GM12878 (cell line): Measurements from ENCODE around the gene EHBP1. TPM values are rescaled to one million over a fixed set of nuclear protein-coding genes. Genes with fewer than 3 reads are reported as not detected.
A peak's percentile ranks its signal among the peaks of the same experiment; 100 is the strongest.

Experiments used
- ATAC-seq: fragments of 200-7000 bp; cut with Tn5 transposase; 3 replicates; pipeline ENCODE4 v1.9.1; 2020; ENCODE audit warnings: mild to moderate bottlenecking, moderate library complexity
- BruUV-seq: library from RNA; stranded (reverse); fragments of 400-500 nt; replicated peaks from 2 replicates; lab custom pipeline; 2021; lab: Mats Ljungman, UMichigan
- CTCF ChIA-PET: fragments of 300-600 bp; sonication (Branson Sonifier 250); formaldehyde crosslinking; extraction: SDS; loops from one replicate; lab custom pipeline; 2021; ENCODE audit warnings: inconsistent platforms; lab: Yijun Ruan, JAX
- POLR2A ChIA-PET: fragments of 350-600 bp; formaldehyde crosslinking; extraction: SDS; loops from one replicate; lab custom pipeline; 2021; ENCODE audit warnings: inconsistent platforms; lab: Charles Lee
- RAD21 ChIA-PET: fragments of 300-600 bp; sonication (Branson Sonifier 250); formaldehyde crosslinking; loops from one replicate; lab custom pipeline; 2023; ENCODE audit warnings: antibody characterized with exemption; ENCODE audit not compliant: unreplicated experiment; lab: Charles Lee
- SMC1A ChIA-PET: fragments of 300-600 bp; sonication (Branson Sonifier 250); formaldehyde crosslinking; loops from one replicate; lab custom pipeline; 2023; ENCODE audit not compliant: unreplicated experiment, uncharacterized antibody; lab: Charles Lee
- DNase-seq: peaks from one replicate; pipeline ENCODE4 v3.0.0-alpha.2; 2011; ENCODE audit warnings: low read depth, low spot score
- FAIRE-seq: peaks from 3 replicates; lab custom pipeline; 2011; peaks lifted over from hg19 to GRCh38; lab: Jason Lieb, UNC
- H2AFZ ChIP-seq: 2 replicates; pipeline ENCODE4 v1.6.0; 2011; ENCODE audit warnings: low read depth, low read length, control low read depth; ENCODE audit not compliant: control insufficient read depth
- H3K27ac ChIP-seq: 2 replicates; pipeline ENCODE4 v1.5.1; 2011; ENCODE audit warnings: control low read depth; ENCODE audit not compliant: control insufficient read depth, insufficient read depth
- H3K27me3 ChIP-seq, 2 experiments: replicated peaks in 1 of 2; 2 replicates each; pipeline versions ENCODE4 v1.6.0 to v1.6.1; 2011; ENCODE audit warnings: low read length in 1 of 2; ENCODE audit not compliant: control insufficient read depth in 2 of 2, insufficient read depth in 2 of 2
- H3K36me3 ChIP-seq, 2 experiments: 2 replicates each; pipeline ENCODE4 v1.5.1; 2011; ENCODE audit warnings: low read length in 1 of 2; ENCODE audit not compliant: control insufficient read depth in 2 of 2, insufficient read depth in 2 of 2
- H3K4me1 ChIP-seq: 2 replicates; pipeline ENCODE4 v1.6.1; 2011; ENCODE audit warnings: mild to moderate bottlenecking, low read length, moderate library complexity, mixed read lengths; ENCODE audit not compliant: control insufficient read depth, insufficient read depth
- H3K4me2 ChIP-seq: 2 replicates; pipeline ENCODE4 v1.6.0; 2011; ENCODE audit warnings: control low read depth; ENCODE audit not compliant: control insufficient read depth, insufficient read depth
- H3K4me3 ChIP-seq: fragments of 200-600 bp; sonication (generic); 2 replicates; pipeline ENCODE4 v1.5.1; 2016
- H3K79me2 ChIP-seq: 2 replicates; pipeline ENCODE4 v1.6.0; 2011; ENCODE audit warnings: low read length; ENCODE audit not compliant: control insufficient read depth, insufficient read depth
- H3K9ac ChIP-seq: 2 replicates; pipeline ENCODE4 v1.8.0; 2011; ENCODE audit warnings: low read length, control low read depth, mixed read lengths; ENCODE audit not compliant: control insufficient read depth, insufficient read depth
- H3K9me3 ChIP-seq: replicated peaks from 3 replicates; pipeline ENCODE4 v1.5.1; 2011; ENCODE audit warnings: mild to moderate bottlenecking, low read length; ENCODE audit not compliant: control insufficient read depth, insufficient read depth
- H4K20me1 ChIP-seq: 2 replicates; pipeline ENCODE4 v1.6.0; 2011; ENCODE audit not compliant: control insufficient read depth, insufficient read depth
- ATF3 ChIP-seq: IDR thresholded peaks from 2 replicates; pipeline ENCODE4 v1.6.1; 2011; ENCODE audit warnings: low read depth, mild to moderate bottlenecking, low read length, moderate library complexity, borderline replicate concordance; ENCODE audit errors: extremely low read depth
- BMI1 ChIP-seq: fragments of 450-650 bp; IDR thresholded peaks from 2 replicates; pipeline ENCODE4 v1.6.1; 2016; ENCODE audit warnings: mild to moderate bottlenecking, moderate library complexity, borderline replicate concordance
- BRCA1 ChIP-seq: IDR thresholded peaks from 2 replicates; pipeline ENCODE4 v1.6.1; 2011; ENCODE audit warnings: low read depth, low read length, improper control_type of control experiment
- CHD2 ChIP-seq: IDR thresholded peaks from 2 replicates; pipeline ENCODE4 v1.6.1; 2011; ENCODE audit warnings: low read depth, low read length, improper control_type of control experiment, borderline replicate concordance
- CHD4 ChIP-seq: fragments of 200-600 bp; sonication (generic); IDR thresholded peaks from 2 replicates; pipeline ENCODE4 v1.6.1; 2016; ENCODE audit warnings: mild to moderate bottlenecking
- HDAC2 ChIP-seq: fragments of 200-600 bp; sonication (generic); IDR thresholded peaks from 2 replicates; pipeline ENCODE4 v1.6.1; 2017
- IKZF1 ChIP-seq: fragments of 450-650 bp; conservative IDR thresholded peaks from 2 replicates; pipeline ENCODE4 v1.6.1; 2017; ENCODE audit warnings: antibody characterized with exemption, mild to moderate bottlenecking
- LARP7 ChIP-seq: fragments of 450-650 bp; IDR thresholded peaks from 2 replicates; pipeline ENCODE4 v1.6.1; 2017; ENCODE audit warnings: mild to moderate bottlenecking
- MLLT1 ChIP-seq: fragments of 450-650 bp; IDR thresholded peaks from 2 replicates; pipeline ENCODE4 v1.6.1; 2016; ENCODE audit warnings: mild to moderate bottlenecking
- POLR2A ChIP-seq: IDR thresholded peaks from 2 replicates; pipeline ENCODE4 v1.6.1; 2011; ENCODE audit warnings: low read depth, mild to moderate bottlenecking, low read length
- SPI1 ChIP-seq: IDR thresholded peaks from 2 replicates; pipeline ENCODE4 v1.6.1; 2011; ENCODE audit warnings: low read depth, mild to moderate bottlenecking, low read length, moderate library complexity, borderline replicate concordance; ENCODE audit not compliant: insufficient read depth
- WRNIP1 ChIP-seq: IDR thresholded peaks from 2 replicates; pipeline ENCODE4 v1.6.1; 2011; ENCODE audit warnings: low read depth, low read length, improper control_type of control experiment, borderline replicate concordance
- in situ Hi-C: fragments of 300-500 bp; cut with MboI; formaldehyde crosslinking; loops from 9 replicates; pipeline ENCODE4 v1.14.3; 2018; ENCODE audit warnings: mixed read lengths
- intact Hi-C: fragments of 100-400 bp; cut with micrococcal nuclease; formaldehyde crosslinking; loops from one replicate; pipeline ENCODE4 v1.14.2; 2022; ENCODE audit not compliant: unreplicated experiment
- polyA plus RNA-seq, 11 experiments: library from polyadenylated mRNA; depleted of rRNA in 4 of 11; unstranded in 6 of 11; stranded (reverse) in 5 of 11; fragments of >200 nt; fragmentation: Nextera tagmentation in 4 of 11; fragmentation: Illumina TruSeq in 1 of 11; extraction: Ambion mirVana in 4 of 11; extraction: Trizol in 1 of 11; gene quantifications; 1 replicate in 1 of 11; 2 replicates in 10 of 11; pipeline versions ENCODE4 v1.2.1 to v1.2.3, GENCODE V29; 2011 to 2016; ENCODE audit warnings: inconsistent platforms in 2 of 11, missing spikeins in 2 of 11, low read depth in 1 of 11
- total RNA-seq, 4 experiments: library from RNA; depleted of rRNA in 3 of 4; stranded (reverse); fragments of >200 nt in 3 of 4; fragmentation: Illumina TruSeq in 1 of 4; extraction: Trizol in 1 of 4; gene quantifications; 2 replicates each; pipeline versions ENCODE4 v1.2.1 to v1.2.3, GENCODE V29; 2013 to 2021
- TF ChIP-seq, protein P1 (sequence below): IDR thresholded peaks from 2 replicates; pipeline ENCODE4 v1.6.1; 2012; ENCODE audit warnings: low read length, inconsistent platforms
- TF ChIP-seq, protein P2 (sequence below): IDR thresholded peaks from 2 replicates; pipeline ENCODE4 v1.6.1; 2012; ENCODE audit warnings: low read depth, low read length, improper control_type of control experiment

The EHBP1 gene
- total and polyA plus RNA-seq, 10 of the 15 experiments (the other 5 are each of a cell fraction or from before 2014, with no cell fraction given): 5.7 to 26.1 (median 13.6) TPM

- SMC1A ChIA-PET: interaction anchor here (0.8 to 4.4 kb wide), 4 partner anchors 8 to 14 kb away, joined by 3 to 18 read pairs (median 6); no protein-coding TSS in a partner anchor
- Histone ChIP-seq H2AFZ (no peak overlapping the region), H3K9me3 (no peaks in the 10 kb centered on the region), H3K27me3 (no peaks in the 10 kb centered on the region), H3K4me1 (no peaks in the 10 kb centered on the region; the same call in 1 of the 2 replicates), H3K4me3 (no peak overlapping the region), H3K9ac (no peak overlapping the region), H3K36me3 (no peaks in the 10 kb centered on the region; a peak in 1 of 4 replicates), H3K79me2 (no peaks in the 10 kb centered on the region; the same call in 1 of the 2 replicates), H3K4me2 (peak overlapping the region; percentile 35; the same call in 1 of the 2 replicates), H4K20me1 (no peaks in the 10 kb centered on the region), H3K27ac (no peak overlapping the region)
- TF ChIP-seq MLLT1 (no peak), BRCA1 (no peak), POLR2A (no peak), WRNIP1 (no peak), CHD2 (no peak), LARP7 (no peak), SPI1 (no peak), IKZF1 (no peak), CHD4 (no peak), ATF3 (no peak), BMI1 (no peak), HDAC2 (no peak)
- TF ChIP-seq, protein P1, sequence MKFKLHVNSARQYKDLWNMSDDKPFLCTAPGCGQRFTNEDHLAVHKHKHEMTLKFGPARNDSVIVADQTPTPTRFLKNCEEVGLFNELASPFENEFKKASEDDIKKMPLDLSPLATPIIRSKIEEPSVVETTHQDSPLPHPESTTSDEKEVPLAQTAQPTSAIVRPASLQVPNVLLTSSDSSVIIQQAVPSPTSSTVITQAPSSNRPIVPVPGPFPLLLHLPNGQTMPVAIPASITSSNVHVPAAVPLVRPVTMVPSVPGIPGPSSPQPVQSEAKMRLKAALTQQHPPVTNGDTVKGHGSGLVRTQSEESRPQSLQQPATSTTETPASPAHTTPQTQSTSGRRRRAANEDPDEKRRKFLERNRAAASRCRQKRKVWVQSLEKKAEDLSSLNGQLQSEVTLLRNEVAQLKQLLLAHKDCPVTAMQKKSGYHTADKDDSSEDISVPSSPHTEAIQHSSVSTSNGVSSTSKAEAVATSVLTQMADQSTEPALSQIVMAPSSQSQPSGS: no peak
- TF ChIP-seq, protein P2, sequence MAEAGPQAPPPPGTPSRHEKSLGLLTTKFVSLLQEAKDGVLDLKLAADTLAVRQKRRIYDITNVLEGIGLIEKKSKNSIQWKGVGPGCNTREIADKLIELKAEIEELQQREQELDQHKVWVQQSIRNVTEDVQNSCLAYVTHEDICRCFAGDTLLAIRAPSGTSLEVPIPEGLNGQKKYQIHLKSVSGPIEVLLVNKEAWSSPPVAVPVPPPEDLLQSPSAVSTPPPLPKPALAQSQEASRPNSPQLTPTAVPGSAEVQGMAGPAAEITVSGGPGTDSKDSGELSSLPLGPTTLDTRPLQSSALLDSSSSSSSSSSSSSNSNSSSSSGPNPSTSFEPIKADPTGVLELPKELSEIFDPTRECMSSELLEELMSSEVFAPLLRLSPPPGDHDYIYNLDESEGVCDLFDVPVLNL: no peak
- POLR2A ChIA-PET: no interaction called here
- intact Hi-C loops: no loop called here
- RAD21 ChIA-PET: interaction anchor here (1.4 to 1.5 kb wide), 2 partner anchors 9 to 13 kb away, joined by 3 to 6 read pairs; no protein-coding TSS in a partner anchor
- DNase-seq (no peak), ATAC-seq (peak; percentile 79), FAIRE-seq (peak; percentile 41)
- CTCF ChIA-PET: interaction anchor here (1.1 to 2.2 kb wide), 6 partner anchors 10 to 20 kb away, joined by 3 to 6 read pairs (median 4); no protein-coding TSS in a partner anchor
- in situ Hi-C loops: no loop called here
- no TSS peak for BruUV-seq
These were observed 95.1 kb downstream of the EHBP1 start for GRCh38 chr2:62800618-62801017.
